B cell (primary cell): ENCODE results near the gene LTC4S.

Source experiments
- EZH2 ChIP-seq: IDR thresholded peaks from 2 replicates; pipeline ENCODE4 v1.6.1; 2012; ENCODE audit warnings: borderline replicate concordance, low read depth, mild to moderate bottlenecking, moderate library complexity, low read length; ENCODE audit not compliant: insufficient read depth, poor library complexity, severe bottlenecking
- TF ChIP-seq, protein P1 (sequence below): fragments of 200-600 bp; IDR thresholded peaks from one replicate; pipeline ENCODE4 v1.8.0; 2022; ENCODE audit warnings: antibody characterized with exemption, mild to moderate bottlenecking

DNA sequence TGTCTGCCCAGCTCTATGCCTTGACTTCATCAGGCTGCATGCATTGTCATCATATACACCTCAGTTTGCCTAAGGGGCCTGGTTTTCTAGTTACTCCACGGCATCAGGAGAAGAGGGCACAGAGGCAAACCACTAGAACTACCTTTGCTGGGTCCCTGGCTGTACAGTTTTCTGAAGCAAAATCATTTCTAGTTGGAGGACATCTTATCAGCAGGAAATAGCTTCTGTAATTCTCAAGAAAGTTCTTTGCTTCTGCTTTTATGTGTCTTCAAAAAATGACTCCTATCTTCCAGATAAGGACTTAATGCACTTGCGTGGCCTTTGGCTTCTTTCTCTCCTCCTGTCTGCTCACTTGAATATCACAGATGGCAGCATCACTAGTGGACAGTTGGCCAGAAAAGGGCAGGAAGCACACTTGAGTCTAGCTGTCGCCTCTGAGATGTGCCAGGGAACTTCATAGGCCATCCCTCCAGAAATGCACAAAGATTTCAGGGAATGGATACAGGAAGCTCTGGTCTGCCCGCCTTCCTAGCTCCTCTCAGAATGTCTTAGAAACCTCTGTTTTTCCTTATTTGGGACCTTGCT, 22.4 kb upstream of the LTC4S start:
- TF ChIP-seq, protein P1, sequence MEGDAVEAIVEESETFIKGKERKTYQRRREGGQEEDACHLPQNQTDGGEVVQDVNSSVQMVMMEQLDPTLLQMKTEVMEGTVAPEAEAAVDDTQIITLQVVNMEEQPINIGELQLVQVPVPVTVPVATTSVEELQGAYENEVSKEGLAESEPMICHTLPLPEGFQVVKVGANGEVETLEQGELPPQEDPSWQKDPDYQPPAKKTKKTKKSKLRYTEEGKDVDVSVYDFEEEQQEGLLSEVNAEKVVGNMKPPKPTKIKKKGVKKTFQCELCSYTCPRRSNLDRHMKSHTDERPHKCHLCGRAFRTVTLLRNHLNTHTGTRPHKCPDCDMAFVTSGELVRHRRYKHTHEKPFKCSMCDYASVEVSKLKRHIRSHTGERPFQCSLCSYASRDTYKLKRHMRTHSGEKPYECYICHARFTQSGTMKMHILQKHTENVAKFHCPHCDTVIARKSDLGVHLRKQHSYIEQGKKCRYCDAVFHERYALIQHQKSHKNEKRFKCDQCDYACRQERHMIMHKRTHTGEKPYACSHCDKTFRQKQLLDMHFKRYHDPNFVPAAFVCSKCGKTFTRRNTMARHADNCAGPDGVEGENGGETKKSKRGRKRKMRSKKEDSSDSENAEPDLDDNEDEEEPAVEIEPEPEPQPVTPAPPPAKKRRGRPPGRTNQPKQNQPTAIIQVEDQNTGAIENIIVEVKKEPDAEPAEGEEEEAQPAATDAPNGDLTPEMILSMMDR = no peak
- no peak for TF ChIP-seq EZH2
